ENCODE data around the gene CXCR1. TPM values are rescaled to one million over a fixed set of nuclear protein-coding genes. Genes with fewer than 3 reads are reported as not detected.
"Not testable (repeated sequence)": the region's sequence is repeated elsewhere in the genome, so short reads cannot be mapped to it uniquely, and the experiment has no call there.

The CXCR1 gene
- total RNA-seq, result under 1 TPM in 1 of 2 donors, not detected in 1; 0.11 TPM
- long read RNA-seq, result 0 reads

GRCh38 chr2:218166791-218167190 lies at the start of gene CXCR1:
TSS of gene CXCR1 (minus strand) at chr2:218166962. CDS start at chr2:218165211, 1,751 bp downstream.
- ATAC-seq, result no peak
- no peak for DNase-seq
- intact Hi-C loops (cut with DNase I, micrococcal nuclease), result no loop called here

- no peak for DNase-seq
- intact Hi-C loops (cut with DNase I, micrococcal nuclease), result loop anchor here in 1 of 2 donors (5.0 kb wide), 1 partner anchor 46 kb away; the partner anchor contains the start of gene GPBAR1
- no peak for ATAC-seq
Observed at GRCh38 chr2:218216336-218216673, 49.5 kb upstream of the CXCR1 start.

GRCh38 chr2:218214116-218214515 lies 47.4 kb upstream of the CXCR1 start:
- no peak for DNase-seq
- intact Hi-C loops (cut with DNase I, micrococcal nuclease), result no loop called here
- no peak for ATAC-seq

- ATAC-seq, result no peak
- intact Hi-C loops (cut with DNase I, micrococcal nuclease), result no loop called here
- DNase-seq, result no peak
Observed at GRCh38 chr2:218209078-218209477, 42.3 kb upstream of the CXCR1 start.

GRCh38 chr2:218202266-218202665 lies 35.5 kb upstream of the CXCR1 start:
- no peak for DNase-seq
- ATAC-seq, result no peak
- intact Hi-C loops (cut with DNase I, micrococcal nuclease), result no loop called here

- ATAC-seq (peak; percentile 84), DNase-seq (no peak)
- intact Hi-C loops (cut with DNase I, micrococcal nuclease), result no loop called here
Observed at GRCh38 chr2:218196974-218197373, 30.2 kb upstream of the CXCR1 start.

GRCh38 chr2:218194880-218195279 lies 28.1 kb upstream of the CXCR1 start:
- peak in 1 of 2 donors; percentile 41 for DNase-seq
- no peak for ATAC-seq
- intact Hi-C loops (cut with DNase I, micrococcal nuclease), result no loop called here

GRCh38 chr2:218193701-218194100 lies 26.9 kb upstream of the CXCR1 start:
- DNase-seq, result no peak
- ATAC-seq, result no peak
- intact Hi-C loops (cut with DNase I, micrococcal nuclease), result no loop called here

GRCh38 chr2:218192902-218193430 lies 26.2 kb upstream of the CXCR1 start:
- intact Hi-C loops (cut with DNase I, micrococcal nuclease), result no loop called here
- ATAC-seq (no peak), DNase-seq (no peak)

GRCh38 chr2:218188528-218188927 lies 21.8 kb upstream of the CXCR1 start:
- DNase-seq (no peak), ATAC-seq (no peak)
- intact Hi-C loops (cut with DNase I, micrococcal nuclease), result loop anchor here in 1 of 2 donors (5.0 kb wide), 1 partner anchor 84 kb away; the partner anchor contains the start of genes AAMP and PNKD

GRCh38 chr2:218187296-218188015 lies 20.7 kb upstream of the CXCR1 start:
- DNase-seq, result peak in 1 of 2 donors; percentile 39

GRCh38 chr2:218186876-218187275 lies 20.1 kb upstream of the CXCR1 start:
- intact Hi-C loops (cut with DNase I, micrococcal nuclease), result loop anchor here in 1 of 2 donors (5.0 kb wide), 1 partner anchor 85 kb away; the partner anchor contains the start of genes AAMP and PNKD

More at GRCh38 chr2:218187296-218188015, 20.7 kb upstream of the CXCR1 start:
- intact Hi-C loops (cut with DNase I, micrococcal nuclease), result loop anchor here in 1 of 2 donors (5.0 kb wide), 1 partner anchor 85 kb away; the partner anchor contains the start of genes AAMP and PNKD
- ATAC-seq, result no peak

GRCh38 chr2:218186355-218186766 lies 19.6 kb upstream of the CXCR1 start:
- intact Hi-C loops (cut with DNase I, micrococcal nuclease), result loop anchor here in 1 of 2 donors (5.0 kb wide), 1 partner anchor 86 kb away; the partner anchor contains the start of genes AAMP and PNKD
- ATAC-seq, result peak; percentile 96
- peak; percentile 63 to 81 for DNase-seq

More at GRCh38 chr2:218186876-218187275, 20.1 kb upstream of the CXCR1 start:
- DNase-seq (no peak), ATAC-seq (peak; percentile 4)

GRCh38 chr2:218184331-218184730 lies 17.6 kb upstream of the CXCR1 start:
- DNase-seq (no peak), ATAC-seq (no peak)
- intact Hi-C loops (cut with DNase I, micrococcal nuclease), result no loop called here

GRCh38 chr2:218180467-218181114 lies 13.8 kb upstream of the CXCR1 start:
- ATAC-seq (peak; percentile 69), DNase-seq (peak; percentile 21 to 38)
- intact Hi-C loops (cut with DNase I, micrococcal nuclease), result no loop called here

GRCh38 chr2:218179782-218180181 lies 13.0 kb upstream of the CXCR1 start:
- intact Hi-C loops (cut with DNase I, micrococcal nuclease), result no loop called here
- ATAC-seq, result no peak

GRCh38 chr2:218172845-218173244 lies 6.1 kb upstream of the CXCR1 start:
- ATAC-seq (no peak), DNase-seq (no peak)
- intact Hi-C loops (cut with DNase I, micrococcal nuclease), result no loop called here

More at GRCh38 chr2:218179782-218180181, 13.0 kb upstream of the CXCR1 start:
- DNase-seq, result no peak

GRCh38 chr2:218171744-218172143 lies 5.0 kb upstream of the CXCR1 start:
- intact Hi-C loops (cut with DNase I, micrococcal nuclease); ATAC-seq; DNase-seq: not testable (repeated sequence)

- peak; percentile 72 for ATAC-seq
- DNase-seq, result peak in 1 of 2 donors; percentile 13
- intact Hi-C loops (cut with DNase I, micrococcal nuclease), result no loop called here
Observed at GRCh38 chr2:218169757-218170546, 3.2 kb upstream of the CXCR1 start.

Measured in left colon (tissue), 2 donors.